Neural progenitor cell (in vitro differentiated cells): ENCODE data around the gene PTPRU. TPM values are rescaled to one million over a fixed set of nuclear protein-coding genes. Genes with fewer than 3 reads are reported as not detected.

Experiments
- DNase-seq: peaks from one replicate; pipeline ENCODE4 v3.0.0-alpha.2; 2016; ENCODE audit warnings: low spot score
- H2AFZ ChIP-seq: fragments of 200-600 bp; sonication (generic); replicated peaks from 2 replicates; pipeline ENCODE4 v1.6.1; 2016; ENCODE audit warnings: antibody characterized with exemption
- H3F3A ChIP-seq: fragments of 200-600 bp; sonication (generic); 2 replicates; pipeline ENCODE4 v1.6.1; 2016; ENCODE audit warnings: antibody characterized with exemption, low read depth
- H3K27ac ChIP-seq: fragments of 200-600 bp; sonication (generic); 2 replicates; pipeline ENCODE4 v1.5.1; 2016; ENCODE audit warnings: mild to moderate bottlenecking
- H3K27me3 ChIP-seq: fragments of 200-600 bp; sonication (generic); 2 replicates; pipeline ENCODE4 v1.6.1; 2016; ENCODE audit warnings: mild to moderate bottlenecking, moderate library complexity
- H3K36me3 ChIP-seq: fragments of 200-600 bp; sonication (generic); 2 replicates; pipeline ENCODE4 v1.5.1; 2016
- H3K4me1 ChIP-seq: fragments of 200-600 bp; sonication (generic); 2 replicates; pipeline ENCODE4 v1.6.1; 2016; ENCODE audit warnings: mixed run types
- H3K4me2 ChIP-seq: fragments of 200-600 bp; sonication (generic); 2 replicates; pipeline ENCODE4 v1.6.1; 2016
- H3K4me3 ChIP-seq: fragments of 200-600 bp; sonication (generic); 2 replicates; pipeline ENCODE4 v1.5.1; 2016
- H3K79me2 ChIP-seq: fragments of 200-600 bp; sonication (generic); 2 replicates; pipeline ENCODE4 v1.6.1; 2016; ENCODE audit warnings: low read depth
- H3K9ac ChIP-seq: fragments of 200-600 bp; sonication (generic); 2 replicates; pipeline ENCODE4 v1.6.1; 2016
- H3K9me3 ChIP-seq: fragments of 200-600 bp; sonication (generic); 2 replicates; pipeline ENCODE4 v1.5.1; 2016; ENCODE audit warnings: low read depth
- H4K20me1 ChIP-seq: fragments of 200-600 bp; sonication (generic); 2 replicates; pipeline ENCODE4 v1.6.1; 2016; ENCODE audit warnings: low read depth
- H3K27ac Mint-ChIP-seq: 3 replicates; pipeline ENCODE4 v1.8.0; 2021; ENCODE audit warnings: mixed read lengths
- H3K27me3 Mint-ChIP-seq: 2 replicates; pipeline ENCODE4 v1.8.0; 2022; ENCODE audit warnings: low read depth, mild to moderate bottlenecking, inconsistent platforms, moderate library complexity, mixed read lengths; ENCODE audit not compliant: insufficient read depth
- H3K36me3 Mint-ChIP-seq: 3 replicates; pipeline ENCODE4 v1.8.0; 2021; ENCODE audit warnings: mixed read lengths
- H3K4me1 Mint-ChIP-seq: 3 replicates; pipeline ENCODE4 v1.8.0; 2021; ENCODE audit warnings: mixed read lengths
- H3K4me3 Mint-ChIP-seq: 3 replicates; pipeline ENCODE4 v1.8.0; 2021; ENCODE audit warnings: mild to moderate bottlenecking, moderate library complexity, mixed read lengths
- H3K9me3 Mint-ChIP-seq: 3 replicates; pipeline ENCODE4 v1.8.0; 2020; ENCODE audit warnings: mixed read lengths
- CTCF ChIP-seq: fragments of 200-600 bp; sonication (generic); IDR thresholded peaks from 2 replicates; pipeline ENCODE4 v1.5.1; 2017; ENCODE audit warnings: antibody characterized with exemption, mild to moderate bottlenecking
- EZH2 ChIP-seq: fragments of 200-600 bp; sonication (generic); IDR thresholded peaks from 2 replicates; pipeline ENCODE4 v1.6.1; 2017; ENCODE audit warnings: antibody characterized with exemption, mild to moderate bottlenecking, moderate library complexity
- EZH2phosphoT487 ChIP-seq: fragments of 200-600 bp; sonication (generic); IDR thresholded peaks from 2 replicates; pipeline ENCODE4 v1.6.1; 2017; ENCODE audit warnings: antibody characterized with exemption
- total RNA-seq: library from RNA; depleted of rRNA; stranded (reverse); fragments of >200 nt; gene quantifications from 2 replicates; pipeline ENCODE4 v1.2.3, GENCODE V29; 2015; ENCODE audit warnings: low replicate concordance

The PTPRU gene
- total RNA-seq, 1 donor from 2014 or later = 29.5 TPM

DNA sequence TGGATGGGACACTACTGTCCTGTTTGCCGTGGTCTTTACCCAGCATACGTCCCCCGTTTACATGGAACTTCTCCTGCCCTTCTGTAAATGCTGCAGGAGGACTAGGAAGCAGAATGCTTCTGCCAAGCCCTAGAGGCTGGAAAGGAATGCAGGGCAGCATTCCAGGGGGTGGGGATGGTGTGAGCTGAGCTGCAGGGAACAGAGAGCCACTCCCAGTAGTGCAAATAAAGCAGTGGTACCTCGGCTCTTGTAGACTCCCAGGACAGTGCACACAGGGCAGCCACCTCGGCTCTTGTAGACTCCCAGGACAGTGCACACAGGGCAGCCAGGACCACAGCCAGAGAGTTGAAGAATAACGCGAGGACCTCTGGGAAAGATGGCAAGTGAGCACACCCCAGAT lies 35.4 kb downstream of the PTPRU start:
- Mint-ChIP-seq H3K4me3 (no peak overlapping the region), H3K36me3 (peaks cover 3% of the 10 kb centered on the region)

GRCh38 chr1:29272147-29272907 lies 36.0 kb downstream of the PTPRU start:
- Mint-ChIP-seq H3K36me3 (peaks cover 5% of the 10 kb centered on the region), H3K27me3 (no peaks in the 10 kb centered on the region), H3K27ac (peak overlapping the region; percentile 85), H3K4me3 (no peak overlapping the region), H3K4me1 (peaks cover 21% of the 10 kb centered on the region), H3K9me3 (no peaks in the 10 kb centered on the region)
- H3F3A ChIP-seq = peaks cover 13% of the 10 kb centered on the region
- no peaks in the 10 kb centered on the region for H3K36me3 ChIP-seq
- H3K9ac ChIP-seq = no peak overlapping the region
- H2AFZ ChIP-seq = peak overlapping the region; percentile 19
- peak overlapping the region; percentile 53 for H3K27ac ChIP-seq
- H3K27me3 ChIP-seq = no peaks in the 10 kb centered on the region
- DNase-seq = peak; percentile 65
- H3K4me3 ChIP-seq = peak overlapping the region; percentile 4
- H3K4me1 ChIP-seq = peaks cover 22% of the 10 kb centered on the region
- H3K4me2 ChIP-seq = peak overlapping the region; percentile 64
- no peaks in the 10 kb centered on the region for H4K20me1 ChIP-seq
- TF ChIP-seq CTCF (no peak), EZH2phosphoT487 (no peak), EZH2 (no peak)
- H3K9me3 ChIP-seq = no peaks in the 10 kb centered on the region
- H3K79me2 ChIP-seq = no peaks in the 10 kb centered on the region

More for the DNA sequence above, 35.4 kb downstream of the PTPRU start:
- Histone ChIP-seq H3K4me2 (peak overlapping the region; percentile 64), H3K4me3 (peak overlapping the region; percentile 4), H3K9ac (no peak overlapping the region), H3K36me3 (no peaks in the 10 kb centered on the region), H3K27ac (peak overlapping the region; percentile 53), H3F3A (peaks cover 13% of the 10 kb centered on the region), H3K4me1 (peaks cover 22% of the 10 kb centered on the region), H4K20me1 (no peaks in the 10 kb centered on the region), H3K9me3 (no peaks in the 10 kb centered on the region), H2AFZ (peak overlapping the region; percentile 19), H3K27me3 (no peaks in the 10 kb centered on the region), H3K79me2 (no peaks in the 10 kb centered on the region)
- TF ChIP-seq EZH2phosphoT487 = no peak
- no peak for TF ChIP-seq EZH2
- no peak for TF ChIP-seq CTCF
- no peaks in the 10 kb centered on the region for H3K9me3 Mint-ChIP-seq
- peaks cover 21% of the 10 kb centered on the region for H3K4me1 Mint-ChIP-seq
- peak overlapping the region; percentile 85 for H3K27ac Mint-ChIP-seq
- H3K27me3 Mint-ChIP-seq = no peaks in the 10 kb centered on the region
- peak; percentile 84 for DNase-seq

DNA sequence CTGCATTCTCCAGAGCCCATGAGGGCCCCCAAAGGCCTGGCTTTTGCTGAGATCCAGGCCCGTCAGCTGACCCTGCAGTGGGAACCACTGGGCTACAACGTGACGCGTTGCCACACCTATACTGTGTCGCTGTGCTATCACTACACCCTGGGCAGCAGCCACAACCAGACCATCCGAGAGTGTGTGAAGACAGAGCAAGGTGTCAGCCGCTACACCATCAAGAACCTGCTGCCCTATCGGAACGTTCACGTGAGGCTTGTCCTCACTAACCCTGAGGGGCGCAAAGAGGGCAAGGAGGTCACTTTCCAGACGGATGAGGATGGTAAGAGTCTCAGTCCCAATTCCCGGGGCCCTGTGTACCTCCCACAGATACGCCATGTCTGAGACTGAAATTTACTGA lies 39.1 kb downstream of the PTPRU start:
- no peak overlapping the region for H3K9ac ChIP-seq
- H3K4me1 ChIP-seq = peaks cover 22% of the 10 kb centered on the region
- Mint-ChIP-seq H3K36me3 (peaks cover 5% of the 10 kb centered on the region), H3K4me3 (no peak overlapping the region), H3K27me3 (no peaks in the 10 kb centered on the region), H3K4me1 (peaks cover 22% of the 10 kb centered on the region), H3K27ac (no peak overlapping the region), H3K9me3 (no peaks in the 10 kb centered on the region)
- no peak overlapping the region for H2AFZ ChIP-seq
- no peak overlapping the region for H3K4me2 ChIP-seq
- H4K20me1 ChIP-seq = no peaks in the 10 kb centered on the region
- no peaks in the 10 kb centered on the region for H3K79me2 ChIP-seq
- no peaks in the 10 kb centered on the region for H3K36me3 ChIP-seq
- no peaks in the 10 kb centered on the region for H3K27me3 ChIP-seq
- no peak for DNase-seq
- TF ChIP-seq EZH2 = no peak
- no peak for TF ChIP-seq EZH2phosphoT487
- TF ChIP-seq CTCF = no peak
- H3K27ac ChIP-seq = no peak overlapping the region
- no peaks in the 10 kb centered on the region for H3K9me3 ChIP-seq
- H3F3A ChIP-seq = peaks cover 13% of the 10 kb centered on the region
- no peak overlapping the region for H3K4me3 ChIP-seq
